ENCODE data around the gene FXYD7. TPM values are rescaled to one million over a fixed set of nuclear protein-coding genes. Genes with fewer than 3 reads are reported as not detected.

Gene FXYD7
- total RNA-seq, 2 experiments from 2014 or later: 15.3 to 15.6 TPM

DNA sequence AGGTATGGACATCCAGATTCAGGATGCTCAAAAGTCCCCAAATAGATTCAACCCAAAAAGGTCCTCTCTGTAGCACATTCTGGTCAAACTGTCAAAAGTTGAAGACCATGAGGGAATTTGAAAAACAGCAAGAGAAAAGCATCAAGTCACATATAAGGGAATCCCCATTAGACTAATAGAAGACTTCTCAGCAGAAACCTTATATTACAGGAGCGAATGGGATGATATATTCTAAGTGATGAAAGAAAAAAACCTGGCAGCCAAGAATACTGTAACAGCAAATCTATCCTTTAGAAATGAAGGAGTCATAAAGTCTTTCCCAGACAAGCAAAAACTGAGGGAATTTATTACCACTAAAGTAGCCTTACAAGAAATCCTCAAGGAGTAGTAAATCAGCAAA, 41.2 kb downstream of the FXYD7 start:
- ChIA-PET POLR2A (interaction anchor here (1.2 to 1.7 kb wide), 2 partner anchors 12 to 17 kb away, joined by 3 to 5 read pairs; no protein-coding TSS in a partner anchor), CTCF (no interaction called here)
- TF ChIP-seq, protein P1, sequence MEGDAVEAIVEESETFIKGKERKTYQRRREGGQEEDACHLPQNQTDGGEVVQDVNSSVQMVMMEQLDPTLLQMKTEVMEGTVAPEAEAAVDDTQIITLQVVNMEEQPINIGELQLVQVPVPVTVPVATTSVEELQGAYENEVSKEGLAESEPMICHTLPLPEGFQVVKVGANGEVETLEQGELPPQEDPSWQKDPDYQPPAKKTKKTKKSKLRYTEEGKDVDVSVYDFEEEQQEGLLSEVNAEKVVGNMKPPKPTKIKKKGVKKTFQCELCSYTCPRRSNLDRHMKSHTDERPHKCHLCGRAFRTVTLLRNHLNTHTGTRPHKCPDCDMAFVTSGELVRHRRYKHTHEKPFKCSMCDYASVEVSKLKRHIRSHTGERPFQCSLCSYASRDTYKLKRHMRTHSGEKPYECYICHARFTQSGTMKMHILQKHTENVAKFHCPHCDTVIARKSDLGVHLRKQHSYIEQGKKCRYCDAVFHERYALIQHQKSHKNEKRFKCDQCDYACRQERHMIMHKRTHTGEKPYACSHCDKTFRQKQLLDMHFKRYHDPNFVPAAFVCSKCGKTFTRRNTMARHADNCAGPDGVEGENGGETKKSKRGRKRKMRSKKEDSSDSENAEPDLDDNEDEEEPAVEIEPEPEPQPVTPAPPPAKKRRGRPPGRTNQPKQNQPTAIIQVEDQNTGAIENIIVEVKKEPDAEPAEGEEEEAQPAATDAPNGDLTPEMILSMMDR (IDR thresholded peaks at IDR 0.05): no peak
- Mint-ChIP-seq H3K36me3 (ENCODE audit: low read depth) (no peaks in the 10 kb centered on the region), H3K4me3 (no peak overlapping the region), H3K4me1 (ENCODE audit: low read depth) (peaks cover 30% of the 10 kb centered on the region), H3K9me3 (no peaks in the 10 kb centered on the region), H3K27me3 (no peaks in the 10 kb centered on the region), H3K27ac (no peak overlapping the region)
- H3K27ac ChIP-seq (ENCODE audit: low read depth in 1 of 2, low read length in 2 of 2): no peak overlapping the region
- H3K36me3 ChIP-seq (ENCODE audit: insufficient read depth, low read length): no peaks in the 10 kb centered on the region
- no peak overlapping the region for H3K4me3 ChIP-seq (ENCODE audit: low read length)
- no peaks in the 10 kb centered on the region for H3K27me3 ChIP-seq (ENCODE audit: control insufficient read depth in 1 of 2, insufficient read depth in 2 of 2, low read length in 2 of 2)
- ATAC-seq (ENCODE audit: poor library complexity) (no peak), DNase-seq (no peak)
- no peaks in the 10 kb centered on the region for H3K9me3 ChIP-seq (ENCODE audit: control insufficient read depth in 1 of 2, insufficient read depth in 1 of 2, low read length in 2 of 2)
- peaks cover 14% of the 10 kb centered on the region for H3K4me1 ChIP-seq (ENCODE audit: insufficient read depth, low read length)
- intact Hi-C loops (cut with DNase I, micrococcal nuclease): no loop called here

DNA sequence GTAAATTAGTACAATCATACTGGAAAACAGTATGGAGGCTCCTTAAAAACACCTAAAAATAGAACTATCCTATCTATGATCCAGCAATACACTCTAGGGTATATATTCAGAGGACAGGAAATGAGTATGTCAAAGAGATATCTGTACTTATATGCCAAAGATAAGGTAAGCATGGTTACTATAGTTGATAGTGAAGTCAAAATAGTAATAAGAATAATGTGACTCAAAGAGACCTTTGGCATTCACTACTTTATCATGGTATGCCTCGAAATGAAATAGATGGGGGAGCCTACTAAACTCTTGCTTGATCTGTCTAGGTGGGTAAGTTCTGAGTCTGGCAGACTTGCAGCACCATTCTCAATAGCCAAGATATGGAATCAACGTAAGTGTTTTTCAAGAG, 41.8 kb downstream of the FXYD7 start:
- Mint-ChIP-seq H3K27me3 (no peaks in the 10 kb centered on the region), H3K4me3 (no peak overlapping the region), H3K36me3 (ENCODE audit: low read depth) (no peaks in the 10 kb centered on the region), H3K27ac (no peak overlapping the region), H3K9me3 (no peaks in the 10 kb centered on the region), H3K4me1 (ENCODE audit: low read depth) (peaks cover 24% of the 10 kb centered on the region)
- no peak overlapping the region for H3K4me3 ChIP-seq (ENCODE audit: low read length)
- intact Hi-C loops (cut with DNase I, micrococcal nuclease): no loop called here
- CTCF ChIA-PET: no interaction called here
- no peaks in the 10 kb centered on the region for H3K36me3 ChIP-seq (ENCODE audit: insufficient read depth, low read length)
- no peaks in the 10 kb centered on the region for H3K27me3 ChIP-seq (ENCODE audit: control insufficient read depth in 1 of 2, insufficient read depth in 2 of 2, low read length in 2 of 2)
- POLR2A ChIA-PET: no interaction called here
- ATAC-seq (ENCODE audit: poor library complexity) (no peak), DNase-seq (no peak)
- H3K4me1 ChIP-seq (ENCODE audit: insufficient read depth, low read length): peaks cover 7% of the 10 kb centered on the region
- H3K9me3 ChIP-seq (ENCODE audit: control insufficient read depth in 1 of 2, insufficient read depth in 1 of 2, low read length in 2 of 2): no peaks in the 10 kb centered on the region
- no peak overlapping the region for H3K27ac ChIP-seq (ENCODE audit: low read depth in 1 of 2, low read length in 2 of 2)
- TF ChIP-seq, protein P1 (IDR thresholded peaks at IDR 0.05): no peak

GRCh38 chr19:35194012-35194984, 51.2 kb downstream of the FXYD7 start:
- intact Hi-C loops (cut with DNase I, micrococcal nuclease): loop anchor here in 1 of 2 experiments (5.0 kb wide), 1 partner anchor 43 kb away; no protein-coding TSS in a partner anchor
- H3K4me1 ChIP-seq (ENCODE audit: insufficient read depth, low read length): peaks cover 5% of the 10 kb centered on the region
- Mint-ChIP-seq H3K27me3 (no peaks in the 10 kb centered on the region), H3K36me3 (ENCODE audit: low read depth) (no peaks in the 10 kb centered on the region), H3K27ac (no peak overlapping the region), H3K4me1 (ENCODE audit: low read depth) (peaks cover 18% of the 10 kb centered on the region), H3K9me3 (no peaks in the 10 kb centered on the region), H3K4me3 (no peak overlapping the region)
- H3K27ac ChIP-seq (ENCODE audit: low read depth in 1 of 2, low read length in 2 of 2): no peak overlapping the region
- no peaks in the 10 kb centered on the region for H3K36me3 ChIP-seq (ENCODE audit: insufficient read depth, low read length)
- ChIA-PET POLR2A (interaction anchor here (0.7 to 2.4 kb wide), 7 partner anchors 12 to 76 kb away, joined by 3 to 12 read pairs (median 4); partner anchors contain the start of gene USF2), CTCF (interaction anchor here (0.8 to 1.7 kb wide), 2 partner anchors 18 to 43 kb away, joined by 3 read pairs; no protein-coding TSS in a partner anchor)
- no peak for ATAC-seq (ENCODE audit: poor library complexity)
- H3K4me3 ChIP-seq (ENCODE audit: low read length): no peak overlapping the region
- H3K9me3 ChIP-seq (ENCODE audit: control insufficient read depth in 1 of 2, insufficient read depth in 1 of 2, low read length in 2 of 2): no peaks in the 10 kb centered on the region
- DNase-seq: no peak
- TF ChIP-seq, protein P1 (IDR thresholded peaks at IDR 0.05): peak; percentile 27
- no peaks in the 10 kb centered on the region for H3K27me3 ChIP-seq (ENCODE audit: control insufficient read depth in 1 of 2, insufficient read depth in 2 of 2, low read length in 2 of 2)

All from CD4-positive, alpha-beta T cell (primary cell).